ENCODE measurements around the gene AMOT.

Gene AMOT

GRCh38 chrX:112738347-112739033, 102.1 kb downstream of the AMOT start:
- DNase-seq (ENCODE audit: low read depth, low spot score): no peak

DNA sequence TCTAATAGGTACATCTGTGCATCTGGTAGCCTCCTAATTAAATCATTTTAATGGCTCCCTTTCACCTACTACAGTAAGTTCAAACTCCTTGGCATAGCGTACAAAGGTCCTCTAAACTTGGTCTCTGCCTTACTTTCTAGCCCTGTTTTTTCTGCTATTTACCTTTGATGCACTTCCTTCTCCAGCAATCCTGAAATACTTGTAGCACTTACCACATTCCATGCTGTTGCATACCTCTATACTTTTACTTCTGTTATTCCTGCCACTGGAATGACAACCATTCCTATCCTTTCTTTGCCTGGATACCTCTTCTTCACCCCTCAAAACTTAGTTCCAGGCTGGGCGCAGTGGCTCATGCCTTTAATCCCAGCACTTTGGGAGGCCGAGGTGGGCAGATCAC, 104.3 kb downstream of the AMOT start:
- DNase-seq (ENCODE audit: low read depth, low spot score): no peak

GRCh38 chrX:112735147-112735546, 105.5 kb downstream of the AMOT start:
- DNase-seq (ENCODE audit: low read depth, low spot score): no peak

GRCh38 chrX:112734290-112734689, 106.3 kb downstream of the AMOT start:
- no peak for DNase-seq (ENCODE audit: low read depth, low spot score)

DNA sequence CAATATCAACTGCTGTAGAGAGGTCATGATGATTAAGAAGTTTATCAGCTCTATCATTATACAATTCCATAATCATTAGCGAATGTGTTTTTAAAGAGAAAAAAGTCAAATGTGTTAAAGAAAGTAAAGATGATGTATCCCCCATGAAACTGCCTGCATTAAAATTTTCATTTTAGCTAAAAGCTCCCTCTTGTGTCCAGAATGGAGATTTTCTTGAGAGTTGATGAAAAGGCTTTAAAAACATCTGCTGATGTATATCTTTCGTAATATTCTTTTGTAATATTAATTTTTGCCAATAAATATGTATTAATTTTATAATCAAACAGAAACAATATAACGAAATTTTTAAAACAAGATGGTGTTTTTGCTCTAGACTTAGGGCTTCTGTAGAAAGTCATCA, 108.8 kb downstream of the AMOT start:
- no peak for DNase-seq (ENCODE audit: low read depth, low spot score)

Measured in activated CD4-positive, CD25-positive, alpha-beta regulatory T cell treated with anti-CD3 and anti-CD28 coated beads, Interleukin-2, amount 50 U/mL, for 16 hours (primary cell).